Ovary (tissue), 3 donors: ENCODE measurements around the gene ILF2.

Experiments
- CTCF ChIP-seq, 3 donors: fragments of 450-650 bp in 2 of 3; fragments of 200-600 bp in 1 of 3; IDR thresholded peaks; one replicate each; pipeline versions ENCODE4 v1.5.1 to v1.8.0; 2016 to 2022; ENCODE audit warnings: antibody characterized with exemption in 3 of 3, mild to moderate bottlenecking in 1 of 3
- EP300 ChIP-seq: sonication (generic); formaldehyde crosslinking; IDR thresholded peaks from one replicate; pipeline ENCODE4 v1.6.1; 2017; ENCODE audit warnings: antibody characterized with exemption
- POLR2A ChIP-seq: fragments of 450-650 bp; IDR thresholded peaks from one replicate; pipeline ENCODE4 v1.6.1; 2017; ENCODE audit warnings: antibody characterized with exemption, mild to moderate bottlenecking, moderate library complexity
- donor health status: DM: no; HTN: no; CAD: no.

GRCh38 chr1:153614906-153615305, 55.9 kb downstream of the ILF2 start:
- TF ChIP-seq EP300 (no peak), CTCF (IDR thresholded peaks at IDR 0.05) (no peak), POLR2A (no peak)
